HepG2 (cell line): ENCODE measurements around the gene ABHD18. TPM values are rescaled to one million over a fixed set of nuclear protein-coding genes. Genes with fewer than 3 reads are reported as not detected.

ENCODE experiments used
- ATAC-seq: fragments of 200-7000 bp; cut with Tn5 transposase; 3 replicates; pipeline ENCODE4 v1.9.1; 2020; ENCODE audit warnings: mild to moderate bottlenecking, moderate library complexity
- BruUV-seq: library from RNA; stranded (reverse); fragments of 400-500 nt; replicated peaks from 2 replicates; lab custom pipeline; 2021; lab: Mats Ljungman, UMichigan
- CTCF ChIA-PET: fragments of 300-600 bp; formaldehyde crosslinking; extraction: SDS; loops from one replicate; lab custom pipeline; 2021; ENCODE audit warnings: low total read pairs, inconsistent platforms, low intra/inter-chr PET ratio; lab: Yijun Ruan, JAX
- POLR2A ChIA-PET: fragments of 350-600 bp; sonication (Branson Sonifier 250); formaldehyde crosslinking; loops from one replicate; lab custom pipeline; 2020; ENCODE audit warnings: antibody characterized with exemption, inconsistent platforms; lab: Yijun Ruan, JAX
- DNase-seq: peaks from one replicate; pipeline ENCODE4 v3.0.0-alpha.2; 2015; ENCODE audit warnings: low spot score
- FAIRE-seq: peaks from 3 replicates; lab custom pipeline; 2011; peaks lifted over from hg19 to GRCh38; lab: Jason Lieb, UNC
- H2AFZ ChIP-seq: one replicate; pipeline ENCODE4 v1.6.1; 2011; ENCODE audit warnings: low read length, inconsistent platforms
- H3K27ac ChIP-seq: fragments of 300-600 bp; 3 replicates; pipeline ENCODE4 v1.8.0; 2011; ENCODE audit warnings: mixed run types, mild to moderate bottlenecking, mixed read lengths, low read length, inconsistent platforms; ENCODE audit not compliant: insufficient read depth; ENCODE audit errors: extremely low read length
- H3K27me3 ChIP-seq, 2 experiments: fragments of 200-600 bp in 1 of 2; 2 replicates in 1 of 2; 3 replicates in 1 of 2; pipeline versions ENCODE4 v1.6.0 to v1.8.0; 2011; ENCODE audit warnings: low read length in 2 of 2, mild to moderate bottlenecking in 2 of 2, moderate library complexity in 2 of 2, inconsistent platforms in 1 of 2; ENCODE audit not compliant: insufficient read depth in 2 of 2, control insufficient read depth in 1 of 2
- H3K36me3 ChIP-seq, 2 experiments: fragments of 200-600 bp in 1 of 2; replicated peaks in 1 of 2; 2 replicates in 1 of 2; 3 replicates in 1 of 2; pipeline versions ENCODE4 v1.5.1 to v1.8.0; 2011; ENCODE audit warnings: low read length in 2 of 2, inconsistent platforms in 1 of 2; ENCODE audit not compliant: insufficient read depth in 2 of 2, control insufficient read depth in 1 of 2
- H3K4me1 ChIP-seq: 2 replicates; pipeline ENCODE4 v1.5.1; 2012; ENCODE audit warnings: low read length, inconsistent platforms; ENCODE audit not compliant: insufficient read depth
- H3K4me2 ChIP-seq: 2 replicates; pipeline ENCODE4 v1.6.0; 2011; ENCODE audit warnings: low read depth, low read length, inconsistent platforms
- H3K4me3 ChIP-seq, 3 experiments: fragments of 200-600 bp in 1 of 3; sonication (generic), shearing (Covaris generic) in 1 of 3; replicated peaks in 1 of 3; 2 replicates each; pipeline ENCODE4 v1.5.1; 2011 to 2016; ENCODE audit warnings: low read length in 3 of 3, inconsistent platforms in 2 of 3, low read depth in 2 of 3, mild to moderate bottlenecking in 2 of 3, control low read depth in 1 of 3, mixed read lengths in 1 of 3; ENCODE audit not compliant: insufficient read depth in 1 of 3
- H3K79me2 ChIP-seq: one replicate; pipeline ENCODE4 v1.6.1; 2011; ENCODE audit warnings: low read length, inconsistent platforms; ENCODE audit not compliant: insufficient read depth
- H3K9ac ChIP-seq: 2 replicates; pipeline ENCODE4 v1.6.0; 2011; ENCODE audit warnings: mild to moderate bottlenecking, low read depth, low read length, inconsistent platforms; ENCODE audit not compliant: insufficient read depth
- H3K9me3 ChIP-seq: 2 replicates; pipeline ENCODE4 v1.5.1; 2012; ENCODE audit warnings: mild to moderate bottlenecking, low read length
- H4K20me1 ChIP-seq: 2 replicates; pipeline ENCODE4 v1.6.0; 2011; ENCODE audit warnings: inconsistent platforms, mild to moderate bottlenecking, low read length, moderate library complexity; ENCODE audit not compliant: insufficient read depth
- ARNT ChIP-seq: fragments of 450-650 bp; IDR thresholded peaks from 2 replicates; pipeline ENCODE4 v1.6.1; 2017
- HDAC1 ChIP-seq: sonication (generic); formaldehyde crosslinking; IDR thresholded peaks from 2 replicates; pipeline ENCODE4 v1.5.1; 2020; ENCODE audit warnings: mild to moderate bottlenecking, missing genetic modification reagents
- HMGA1 ChIP-seq: sonication (generic); formaldehyde crosslinking; conservative IDR thresholded peaks from 2 replicates; pipeline ENCODE4 v1.4.0; 2020; ENCODE audit warnings: missing genetic modification reagents
- MAFG ChIP-seq: sonication (generic); formaldehyde crosslinking; IDR thresholded peaks from 2 replicates; pipeline ENCODE4 v1.5.1; 2020; ENCODE audit warnings: mild to moderate bottlenecking, missing genetic modification reagents
- MXD4 ChIP-seq: IDR thresholded peaks from 2 replicates; pipeline ENCODE4 v1.6.1; 2016; ENCODE audit warnings: mild to moderate bottlenecking, missing biosample characterization, missing genetic modification reagents
- MZF1 ChIP-seq: sonication (generic); formaldehyde crosslinking; IDR thresholded peaks from 2 replicates; pipeline ENCODE4 v1.8.1; 2023; ENCODE audit warnings: mild to moderate bottlenecking, missing genetic modification reagents, borderline replicate concordance
- NAIF1 ChIP-seq: sonication (generic); formaldehyde crosslinking; IDR thresholded peaks from 2 replicates; pipeline ENCODE4 v1.5.0; 2020; ENCODE audit warnings: mild to moderate bottlenecking, missing genetic modification reagents, borderline replicate concordance
- RFX3 ChIP-seq: IDR thresholded peaks from 2 replicates; pipeline ENCODE4 v1.6.1; 2016; ENCODE audit warnings: missing biosample characterization, missing genetic modification reagents
- SOX5 ChIP-seq: IDR thresholded peaks from 2 replicates; pipeline ENCODE4 v1.6.1; 2016; ENCODE audit warnings: borderline replicate concordance
- YEATS4 ChIP-seq: sonication (generic); formaldehyde crosslinking; IDR thresholded peaks from 2 replicates; pipeline ENCODE4 v1.4.0; 2020; ENCODE audit warnings: missing genetic modification reagents, borderline replicate concordance
- ZNF230 ChIP-seq: sonication (generic); formaldehyde crosslinking; IDR thresholded peaks from 2 replicates; pipeline ENCODE4 v1.4.0; 2020; ENCODE audit warnings: mild to moderate bottlenecking, missing genetic modification reagents
- ZNF333 ChIP-seq: sonication (generic); formaldehyde crosslinking; IDR thresholded peaks from 2 replicates; pipeline ENCODE4 v1.4.0; 2020; ENCODE audit warnings: mild to moderate bottlenecking, missing genetic modification reagents, borderline replicate concordance
- ZNF546 ChIP-seq: sonication (generic); formaldehyde crosslinking; conservative IDR thresholded peaks from 2 replicates; pipeline ENCODE4 v1.8.1; 2023; ENCODE audit warnings: mild to moderate bottlenecking, missing genetic modification reagents
- ZNF678 ChIP-seq: sonication (generic); formaldehyde crosslinking; IDR thresholded peaks from 2 replicates; pipeline ENCODE4 v1.4.0; 2020; ENCODE audit warnings: mild to moderate bottlenecking, missing genetic modification reagents
- ZSCAN29 ChIP-seq: sonication (generic); formaldehyde crosslinking; conservative IDR thresholded peaks from 2 replicates; pipeline ENCODE4 v1.4.0; 2020; ENCODE audit warnings: mild to moderate bottlenecking, missing genetic modification reagents
- WGBS: methylation state at CpG from one replicate; pipeline ENCODE4 v1.1.6; 2017; ENCODE audit warnings: low lambda C conversion rate; 5-methylcytosine and 5-hydroxymethylcytosine counted together
- in situ Hi-C: cut with HindIII; loops from 2 replicates; pipeline ENCODE4 v1.10.0; 2017; ENCODE audit warnings: low pct_unique_long_range_greater_than_20kb; ENCODE audit not compliant: extremely low pct_ligation_motif_present
- intact Hi-C: fragments of 100-400 bp; cut with micrococcal nuclease; formaldehyde crosslinking; loops from one replicate; pipeline ENCODE4 v1.10.0; 2022; ENCODE audit not compliant: unreplicated experiment
- polyA plus RNA-seq, 8 experiments: library from polyadenylated mRNA; depleted of rRNA in 3 of 8; stranded (reverse) in 7 of 8; unstranded in 1 of 8; fragments of >200 nt; fragmentation: Illumina TruSeq in 4 of 8; extraction: Trizol in 4 of 8; gene quantifications; 2 replicates each; pipeline versions ENCODE4 v1.2.1 to v1.2.3, GENCODE V29; 2011 to 2016; ENCODE audit warnings: low read depth in 4 of 8, missing spikeins in 1 of 8, mixed read lengths in 1 of 8; ENCODE audit not compliant: insufficient read depth in 1 of 8
- total RNA-seq, 5 experiments: library from RNA; depleted of rRNA; stranded (reverse); fragments of >200 nt; fragmentation: Illumina TruSeq; extraction: Trizol; gene quantifications; 2 replicates each; pipeline ENCODE4 v1.2.3, GENCODE V29; 2016; ENCODE audit warnings: low read depth in 1 of 5
- TF ChIP-seq, protein P1 (sequence below): sonication (generic); formaldehyde crosslinking; IDR thresholded peaks from 2 replicates; pipeline ENCODE4 v1.5.0; 2020; ENCODE audit warnings: mild to moderate bottlenecking, low read depth, missing genetic modification reagents, borderline replicate concordance
- TF ChIP-seq, protein P2 (sequence below), 2 experiments: sonication (generic) in 1 of 2; formaldehyde crosslinking in 1 of 2; IDR thresholded peaks; 2 replicates each; pipeline versions ENCODE4 v1.4.0 to v1.6.1; 2018 to 2020; ENCODE audit warnings: missing genetic modification reagents in 2 of 2, borderline replicate concordance in 1 of 2, low read depth in 1 of 2, mild to moderate bottlenecking in 1 of 2, missing biosample characterization in 1 of 2
- TF ChIP-seq, protein P3 (sequence below): sonication (generic); formaldehyde crosslinking; IDR thresholded peaks from 2 replicates; pipeline ENCODE4 v1.4.0; 2020; ENCODE audit warnings: missing genetic modification reagents
- TF ChIP-seq, protein P4 (sequence below): sonication (generic); formaldehyde crosslinking; IDR thresholded peaks from 2 replicates; pipeline ENCODE4 v1.8.0; 2022; ENCODE audit warnings: missing genetic modification reagents, mild to moderate bottlenecking, inconsistent platforms, borderline replicate concordance
- TF ChIP-seq, protein P5 (sequence below): sonication (generic); formaldehyde crosslinking; IDR thresholded peaks from 2 replicates; pipeline ENCODE4 v1.4.0; 2020; ENCODE audit warnings: missing genetic modification reagents

ABHD18 gene
- total and polyA plus RNA-seq, 2 of the 13 experiments (the other 11 are each of a cell fraction or from before 2014, with no cell fraction given): 5.5 to 16.3 TPM

DNA sequence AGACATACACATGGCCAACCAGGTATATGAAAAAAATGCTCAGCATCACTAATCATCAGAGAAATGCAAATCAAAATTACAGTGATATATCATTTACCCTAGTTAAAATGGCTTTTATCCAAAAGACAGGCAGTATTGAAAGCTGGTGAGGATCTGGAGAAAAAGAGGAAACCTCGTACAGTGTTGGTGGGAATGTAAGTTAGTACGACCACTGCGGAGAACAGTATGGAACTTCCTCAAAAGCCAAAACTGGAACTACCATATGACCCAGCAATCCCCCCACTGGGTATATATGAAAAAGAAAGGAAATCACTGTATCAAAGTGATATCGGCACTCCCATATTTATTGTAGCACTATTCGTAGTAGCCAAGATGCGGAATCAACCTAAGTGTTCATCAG is 23.4 kb downstream of the ABHD18 start:
- FAIRE-seq (no peak), ATAC-seq (no peak), DNase-seq (no peak)
- Histone ChIP-seq H3K27me3 (no peaks in the 10 kb centered on the region), H4K20me1 (no peaks in the 10 kb centered on the region), H3K4me2 (no peak overlapping the region), H3K36me3 (peaks cover 1 to 6% of the 10 kb centered on the region in 2 experiments; a peak in 2 of 5 replicates), H3K9ac (no peak overlapping the region), H3K27ac (no peak overlapping the region), H3K4me3 (no peak overlapping the region), H3K79me2 (no peaks in the 10 kb centered on the region), H3K4me1 (no peaks in the 10 kb centered on the region), H2AFZ (no peak overlapping the region), H3K9me3 (no peaks in the 10 kb centered on the region)
- POLR2A ChIA-PET: no interaction called here
- TF ChIP-seq ZNF678 (CRISPR knock-in tag) (no peak), ZNF230 (CRISPR knock-in tag) (no peak), NAIF1 (CRISPR knock-in tag) (no peak), YEATS4 (CRISPR knock-in tag) (no peak), HDAC1 (CRISPR knock-in tag) (no peak), ARNT (no peak), MZF1 (CRISPR knock-in tag) (no peak), ZNF546 (CRISPR knock-in tag) (no peak), SOX5 (CRISPR knock-in tag) (no peak), MXD4 (CRISPR knock-in tag) (no peak), HMGA1 (CRISPR knock-in tag) (no peak), ZSCAN29 (no peak), ZNF333 (CRISPR knock-in tag) (no peak), MAFG (no peak), RFX3 (CRISPR knock-in tag) (no peak)
- TF ChIP-seq, protein P1, sequence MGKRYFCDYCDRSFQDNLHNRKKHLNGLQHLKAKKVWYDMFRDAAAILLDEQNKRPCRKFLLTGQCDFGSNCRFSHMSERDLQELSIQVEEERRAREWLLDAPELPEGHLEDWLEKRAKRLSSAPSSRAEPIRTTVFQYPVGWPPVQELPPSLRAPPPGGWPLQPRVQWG (CRISPR knock-in tag): no peak
- TF ChIP-seq, protein P2, sequence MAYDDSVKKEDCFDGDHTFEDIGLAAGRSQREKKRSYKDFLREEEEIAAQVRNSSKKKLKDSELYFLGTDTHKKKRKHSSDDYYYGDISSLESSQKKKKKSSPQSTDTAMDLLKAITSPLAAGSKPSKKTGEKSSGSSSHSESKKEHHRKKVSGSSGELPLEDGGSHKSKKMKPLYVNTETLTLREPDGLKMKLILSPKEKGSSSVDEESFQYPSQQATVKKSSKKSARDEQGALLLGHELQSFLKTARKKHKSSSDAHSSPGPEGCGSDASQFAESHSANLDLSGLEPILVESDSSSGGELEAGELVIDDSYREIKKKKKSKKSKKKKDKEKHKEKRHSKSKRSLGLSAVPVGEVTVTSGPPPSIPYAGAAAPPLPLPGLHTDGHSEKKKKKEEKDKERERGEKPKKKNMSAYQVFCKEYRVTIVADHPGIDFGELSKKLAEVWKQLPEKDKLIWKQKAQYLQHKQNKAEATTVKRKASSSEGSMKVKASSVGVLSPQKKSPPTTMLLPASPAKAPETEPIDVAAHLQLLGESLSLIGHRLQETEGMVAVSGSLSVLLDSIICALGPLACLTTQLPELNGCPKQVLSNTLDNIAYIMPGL (CRISPR knock-in tag; IDR thresholded peaks at IDR 0.05; ENCODE audit: borderline replicate concordance in 1 of 2, low read depth in 1 of 2): no peak
- TF ChIP-seq, protein P3, sequence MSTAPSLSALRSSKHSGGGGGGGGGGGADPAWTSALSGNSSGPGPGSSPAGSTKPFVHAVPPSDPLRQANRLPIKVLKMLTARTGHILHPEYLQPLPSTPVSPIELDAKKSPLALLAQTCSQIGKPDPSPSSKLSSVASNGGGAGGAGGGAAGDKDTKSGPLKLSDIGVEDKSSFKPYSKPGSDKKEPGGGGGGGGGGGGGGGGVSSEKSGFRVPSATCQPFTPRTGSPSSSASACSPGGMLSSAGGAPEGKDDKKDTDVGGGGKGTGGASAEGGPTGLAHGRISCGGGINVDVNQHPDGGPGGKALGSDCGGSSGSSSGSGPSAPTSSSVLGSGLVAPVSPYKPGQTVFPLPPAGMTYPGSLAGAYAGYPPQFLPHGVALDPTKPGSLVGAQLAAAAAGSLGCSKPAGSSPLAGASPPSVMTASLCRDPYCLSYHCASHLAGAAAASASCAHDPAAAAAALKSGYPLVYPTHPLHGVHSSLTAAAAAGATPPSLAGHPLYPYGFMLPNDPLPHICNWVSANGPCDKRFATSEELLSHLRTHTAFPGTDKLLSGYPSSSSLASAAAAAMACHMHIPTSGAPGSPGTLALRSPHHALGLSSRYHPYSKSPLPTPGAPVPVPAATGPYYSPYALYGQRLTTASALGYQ (CRISPR knock-in tag): no peak
- TF ChIP-seq, protein P4, sequence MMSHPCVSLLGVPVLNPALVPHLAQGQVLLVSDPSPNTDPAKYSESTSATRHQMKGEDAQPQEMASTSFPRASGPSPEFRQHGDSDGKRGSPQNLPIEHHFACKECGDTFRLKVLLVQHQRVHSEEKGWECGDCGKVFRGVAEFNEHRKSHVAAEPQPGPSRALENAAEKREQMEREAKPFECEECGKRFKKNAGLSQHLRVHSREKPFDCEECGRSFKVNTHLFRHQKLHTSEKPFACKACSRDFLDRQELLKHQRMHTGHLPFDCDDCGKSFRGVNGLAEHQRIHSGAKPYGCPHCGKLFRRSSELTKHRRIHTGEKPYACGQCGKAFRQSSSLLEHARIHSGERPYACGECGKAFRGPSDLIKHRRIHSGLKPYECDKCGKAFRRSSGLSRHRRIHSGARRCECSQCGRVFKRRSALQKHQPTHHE (CRISPR knock-in tag): no peak
- TF ChIP-seq, protein P5, sequence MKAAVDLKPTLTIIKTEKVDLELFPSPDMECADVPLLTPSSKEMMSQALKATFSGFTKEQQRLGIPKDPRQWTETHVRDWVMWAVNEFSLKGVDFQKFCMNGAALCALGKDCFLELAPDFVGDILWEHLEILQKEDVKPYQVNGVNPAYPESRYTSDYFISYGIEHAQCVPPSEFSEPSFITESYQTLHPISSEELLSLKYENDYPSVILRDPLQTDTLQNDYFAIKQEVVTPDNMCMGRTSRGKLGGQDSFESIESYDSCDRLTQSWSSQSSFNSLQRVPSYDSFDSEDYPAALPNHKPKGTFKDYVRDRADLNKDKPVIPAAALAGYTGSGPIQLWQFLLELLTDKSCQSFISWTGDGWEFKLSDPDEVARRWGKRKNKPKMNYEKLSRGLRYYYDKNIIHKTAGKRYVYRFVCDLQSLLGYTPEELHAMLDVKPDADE (CRISPR knock-in tag): no peak
- CTCF ChIA-PET: no interaction called here
- intact Hi-C loops: no loop called here
- WGBS: 98% methylated on average over 6 of the region's 6 CpGs
- in situ Hi-C loops: no loop called here
- no TSS peak for BruUV-seq
